T-cell (primary cell): ENCODE data around the gene AKAP6. TPM values are rescaled to one million over a fixed set of nuclear protein-coding genes. Genes with fewer than 3 reads are reported as not detected.

Source experiments
- ATAC-seq, 4 experiments: fragments of 200-7000 bp in 3 of 4; fragments of 150-1000 bp in 1 of 4; cut with Tn5 transposase; replicated peaks in 1 of 4; 1 replicate in 3 of 4; 2 replicates in 1 of 4; pipeline ENCODE4 v1.10.0; 2021; ENCODE audit warnings: moderate library complexity in 3 of 4, mild to moderate bottlenecking in 2 of 4, moderate number of reproducible peaks in 1 of 4
- CTCF ChIA-PET, 2 donors: fragments of 300-600 bp; sonication (Branson Sonifier 250); formaldehyde crosslinking; loops; one replicate each; lab custom pipeline; 2022; ENCODE audit warnings: antibody characterized with exemption in 2 of 2; lab: Charles Lee
- POLR2A ChIA-PET, 2 donors: fragments of 300-600 bp; sonication (Branson Sonifier 250); formaldehyde crosslinking; loops; one replicate each; lab custom pipeline; 2022; ENCODE audit warnings: antibody characterized with exemption in 2 of 2; lab: Charles Lee
- DNase-seq, 35 experiments: peaks; one replicate each; pipeline versions ENCODE4 v3.0.0 to v3.0.0-alpha.2; 2013 to 2023
- H3K27ac ChIP-seq: one replicate; pipeline ENCODE4 v1.5.1; 2013; ENCODE audit warnings: low read length
- H3K27me3 ChIP-seq, 2 experiments: replicated peaks in 1 of 2; 1 replicate in 1 of 2; 2 replicates in 1 of 2; pipeline versions ENCODE4 v1.6.1 to v1.7.0; 2013; ENCODE audit warnings: low read length in 1 of 2, mixed read lengths in 1 of 2; ENCODE audit not compliant: control insufficient read depth in 2 of 2, insufficient read depth in 2 of 2; ENCODE audit errors: extremely low read depth in 1 of 2
- H3K36me3 ChIP-seq, 2 donors: 1 replicate in 1 of 2; 2 replicates in 1 of 2; pipeline versions ENCODE4 v1.6.1 to v1.7.0; 2013; ENCODE audit warnings: low read length in 1 of 2; ENCODE audit not compliant: control insufficient read depth in 2 of 2, insufficient read depth in 1 of 2; ENCODE audit errors: extremely low read depth in 1 of 2
- H3K4me1 ChIP-seq, 2 experiments: 1 replicate in 1 of 2; 2 replicates in 1 of 2; pipeline versions ENCODE4 v1.6.1 to v1.7.0; 2013; ENCODE audit warnings: low read length in 2 of 2, mixed read lengths in 1 of 2; ENCODE audit not compliant: insufficient read depth in 2 of 2, control insufficient read depth in 1 of 2; ENCODE audit errors: extremely low read depth in 1 of 2
- H3K4me3 ChIP-seq, 2 donors: 1 replicate in 1 of 2; 2 replicates in 1 of 2; pipeline versions ENCODE4 v1.5.1 to v1.7.0; 2013; ENCODE audit warnings: mild to moderate bottlenecking in 2 of 2, low read length in 1 of 2, moderate library complexity in 1 of 2; ENCODE audit not compliant: control insufficient read depth in 1 of 2; ENCODE audit errors: extremely low read depth in 1 of 2
- H3K9me3 ChIP-seq: 2 replicates; pipeline ENCODE4 v1.7.0; 2013
- H3K27ac Mint-ChIP-seq, 2 donors: one replicate each; pipeline ENCODE4 v1.8.0; 2020 to 2021; ENCODE audit warnings: mild to moderate bottlenecking in 2 of 2, mixed read lengths in 2 of 2
- H3K27me3 Mint-ChIP-seq, 2 donors: one replicate each; pipeline ENCODE4 v1.8.0; 2021 to 2022; ENCODE audit warnings: mixed read lengths in 2 of 2
- H3K36me3 Mint-ChIP-seq: one replicate; pipeline ENCODE4 v1.8.0; 2021; ENCODE audit warnings: mixed read lengths
- H3K4me1 Mint-ChIP-seq, 3 donors: one replicate each; pipeline ENCODE4 v1.8.0; 2020 to 2022; ENCODE audit warnings: mixed read lengths in 3 of 3, mild to moderate bottlenecking in 1 of 3
- H3K4me3 Mint-ChIP-seq, 3 donors: one replicate each; pipeline ENCODE4 v1.8.0; 2020 to 2022; ENCODE audit warnings: mild to moderate bottlenecking in 3 of 3, mixed read lengths in 3 of 3, moderate library complexity in 3 of 3
- H3K9me3 Mint-ChIP-seq, 3 donors: one replicate each; pipeline ENCODE4 v1.8.0; 2020 to 2022; ENCODE audit warnings: mixed read lengths in 3 of 3
- WGBS: methylation state at CpG from one replicate; pipeline ENCODE4 v1.1.5; 2013; ENCODE audit warnings: missing lambda C conversion rate; ENCODE audit not compliant: insufficient coverage; 5-methylcytosine and 5-hydroxymethylcytosine counted together
- total RNA-seq, 35 experiments: library from RNA in 6 of 35; stranded (reverse) in 6 of 35; fragments of 120-200 nt in 1 of 35; gene quantifications; one replicate each; pipeline versions ENCODE4 v1.2.1 to v1.2.4 and lab custom pipeline; 2013 to 2026

The AKAP6 gene
- total RNA-seq, 5 donors from 2014 or later (not counting 1 experiment from before 2014, with no cell fraction given) = 1.7 to 6.6 (median 2.6) TPM

DNA sequence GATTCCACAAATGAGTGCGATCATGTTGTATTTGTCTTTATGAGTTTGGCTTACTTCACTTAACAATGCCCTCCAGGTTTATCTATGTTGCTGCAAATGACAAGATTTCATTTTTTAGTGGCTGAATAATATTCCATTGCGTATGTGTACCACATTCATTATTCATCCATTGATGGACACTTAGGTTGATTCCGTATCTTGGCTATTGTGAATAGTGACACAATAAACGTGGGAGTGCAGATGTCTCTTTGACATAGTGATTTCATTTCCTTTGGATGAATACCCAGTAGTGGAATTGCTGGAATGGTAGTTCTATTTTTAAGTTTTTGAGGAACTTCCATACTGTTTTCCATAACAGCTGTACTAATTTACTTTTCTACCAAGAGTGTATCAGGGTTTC is 23.5 kb downstream of the AKAP6 start:
- ChIA-PET POLR2A (no interaction called here), CTCF (no interaction called here)
- no peaks in the 10 kb centered on the region for H3K9me3 ChIP-seq
- no peak overlapping the region for H3K27ac ChIP-seq
- H3K4me1 ChIP-seq = no peaks in the 10 kb centered on the region
- DNase-seq (no peak), ATAC-seq (no peak)
- no peaks in the 10 kb centered on the region for H3K36me3 ChIP-seq
- Mint-ChIP-seq H3K4me3 (no peak overlapping the region), H3K4me1 (no peaks in the 10 kb centered on the region), H3K27me3 (no peaks in the 10 kb centered on the region), H3K36me3 (no peaks in the 10 kb centered on the region), H3K27ac (no peak overlapping the region), H3K9me3 (no peaks in the 10 kb centered on the region)
- no peak overlapping the region for H3K4me3 ChIP-seq
- no CpG with 5 or more reads among the region's 4 CpGs for WGBS
- no peaks in the 10 kb centered on the region for H3K27me3 ChIP-seq

GRCh38 chr14:32354716-32355115 is 25.6 kb downstream of the AKAP6 start:
- Mint-ChIP-seq H3K27ac (no peak overlapping the region), H3K9me3 (no peaks in the 10 kb centered on the region), H3K36me3 (no peaks in the 10 kb centered on the region), H3K4me1 (no peaks in the 10 kb centered on the region), H3K27me3 (peaks cover 0 to under 1% of the 10 kb centered on the region in 2 donors), H3K4me3 (no peak overlapping the region)
- H3K9me3 ChIP-seq = no peaks in the 10 kb centered on the region
- no peak for ATAC-seq
- DNase-seq = no peak
- ChIA-PET CTCF (no interaction called here), POLR2A (no interaction called here)
- H3K27me3 ChIP-seq = peaks cover 0 to 3% of the 10 kb centered on the region in 2 experiments
- no peaks in the 10 kb centered on the region for H3K36me3 ChIP-seq
- 39% methylated on average over 2 of the region's 3 CpGs for WGBS
- H3K27ac ChIP-seq = no peak overlapping the region
- no peaks in the 10 kb centered on the region for H3K4me1 ChIP-seq
- no peak overlapping the region for H3K4me3 ChIP-seq

- Mint-ChIP-seq H3K4me1 (no peaks in the 10 kb centered on the region), H3K36me3 (no peaks in the 10 kb centered on the region)
- CTCF ChIA-PET = no interaction called here
Observed at GRCh38 chr14:32358781-32359180, 29.7 kb downstream of the AKAP6 start.

DNA sequence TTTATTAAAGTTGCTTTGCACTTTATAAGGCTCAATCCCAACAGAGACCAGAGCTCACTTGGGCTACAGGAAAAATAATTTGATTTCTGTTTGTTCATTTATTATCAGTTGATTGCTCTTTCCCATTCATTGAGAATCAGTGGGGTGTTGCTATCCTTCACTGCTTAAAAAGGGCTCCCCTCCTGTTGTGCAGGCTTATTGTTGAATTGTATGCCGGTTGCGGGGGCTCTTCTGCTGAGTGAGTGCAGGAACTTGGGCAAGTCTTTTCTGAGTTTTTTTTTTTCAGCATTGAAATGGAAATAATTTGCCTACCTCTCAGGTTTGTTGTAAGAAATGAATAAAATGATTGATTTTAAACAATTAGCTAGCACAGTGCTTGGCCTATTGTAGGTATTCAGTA is 32.6 kb downstream of the AKAP6 start:
- Mint-ChIP-seq H3K27me3 (peaks cover 0 to 3% of the 10 kb centered on the region in 2 donors), H3K4me1 (no peaks in the 10 kb centered on the region), H3K9me3 (no peaks in the 10 kb centered on the region), H3K36me3 (no peaks in the 10 kb centered on the region), H3K4me3 (no peak overlapping the region), H3K27ac (no peak overlapping the region)
- Histone ChIP-seq H3K36me3 (no peaks in the 10 kb centered on the region), H3K4me1 (no peaks in the 10 kb centered on the region), H3K27ac (no peak overlapping the region), H3K4me3 (no peak overlapping the region), H3K27me3 (peaks cover 0 to 5% of the 10 kb centered on the region in 2 experiments), H3K9me3 (no peaks in the 10 kb centered on the region)
- no peak for DNase-seq
- WGBS = 100% methylated on average over 1 of the region's 2 CpGs
- ChIA-PET CTCF (no interaction called here), POLR2A (no interaction called here)
- ATAC-seq = no peak

More at GRCh38 chr14:32358781-32359180, 29.7 kb downstream of the AKAP6 start:
- no peaks in the 10 kb centered on the region for H3K9me3 Mint-ChIP-seq
- Histone ChIP-seq H3K27ac (no peak overlapping the region), H3K27me3 (peaks cover 0 to 3% of the 10 kb centered on the region in 2 experiments), H3K36me3 (no peaks in the 10 kb centered on the region), H3K4me3 (no peak overlapping the region), H3K9me3 (no peaks in the 10 kb centered on the region), H3K4me1 (no peaks in the 10 kb centered on the region)
- H3K27ac Mint-ChIP-seq = no peak overlapping the region
- POLR2A ChIA-PET = no interaction called here
- H3K27me3 Mint-ChIP-seq = peaks cover 0 to 3% of the 10 kb centered on the region in 2 donors
- no peak overlapping the region for H3K4me3 Mint-ChIP-seq
- DNase-seq (no peak), ATAC-seq (no peak)
- 83% methylated on average over 1 of the region's 3 CpGs for WGBS

GRCh38 chr14:32363761-32364160 is 34.7 kb downstream of the AKAP6 start:
- ChIA-PET POLR2A (interaction anchor here in 1 of 2 donors (0.6 kb wide), 1 partner anchor 1204 kb away, joined by 3 read pairs; no protein-coding TSS in a partner anchor), CTCF (no interaction called here)
- Mint-ChIP-seq H3K27ac (no peak overlapping the region), H3K9me3 (no peaks in the 10 kb centered on the region), H3K36me3 (no peaks in the 10 kb centered on the region), H3K4me3 (no peak overlapping the region), H3K27me3 (peaks cover 0 to 3% of the 10 kb centered on the region in 2 donors), H3K4me1 (no peaks in the 10 kb centered on the region)
- peaks cover 0 to 4% of the 10 kb centered on the region in 2 experiments for H3K27me3 ChIP-seq
- no peaks in the 10 kb centered on the region for H3K36me3 ChIP-seq
- DNase-seq (no peak), ATAC-seq (no peak)
- H3K4me1 ChIP-seq = no peaks in the 10 kb centered on the region
- no peak overlapping the region for H3K4me3 ChIP-seq
- no peak overlapping the region for H3K27ac ChIP-seq
- 92% methylated on average over 4 of the region's 4 CpGs for WGBS
- H3K9me3 ChIP-seq = no peaks in the 10 kb centered on the region

DNA sequence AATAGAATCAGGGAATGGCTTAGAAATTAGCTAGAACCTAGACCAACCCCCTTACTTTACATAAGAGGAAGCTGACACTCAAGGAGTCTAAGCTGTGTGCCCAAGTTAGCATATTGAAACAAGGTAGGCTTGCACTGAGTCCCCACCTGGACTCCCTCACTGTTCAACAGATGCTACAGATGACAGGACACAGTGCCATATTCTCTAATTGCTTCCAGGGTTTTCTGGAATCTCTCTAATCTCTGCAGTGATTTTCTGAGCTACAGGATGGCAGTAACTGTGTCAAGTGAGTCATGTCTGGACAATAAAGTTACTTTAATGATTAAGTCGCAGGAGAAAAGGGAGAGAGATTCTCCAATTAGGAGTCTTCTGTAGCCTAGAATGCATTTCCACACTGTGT is 35.8 kb downstream of the AKAP6 start:
- ATAC-seq = no peak

More for the DNA sequence above, 35.8 kb downstream of the AKAP6 start:
- H3K27ac ChIP-seq = no peak overlapping the region
- H3K9me3 Mint-ChIP-seq = no peaks in the 10 kb centered on the region
- H3K4me1 Mint-ChIP-seq = no peaks in the 10 kb centered on the region
- POLR2A ChIA-PET = interaction anchor here in 1 of 2 donors (0.8 kb wide), 1 partner anchor 353 kb away, joined by 3 read pairs; no protein-coding TSS in a partner anchor
- H3K36me3 ChIP-seq = no peaks in the 10 kb centered on the region
- no peaks in the 10 kb centered on the region for H3K4me1 ChIP-seq
- H3K4me3 ChIP-seq = no peak overlapping the region
- 83% methylated on average over 1 of the region's 1 CpG for WGBS
- H3K4me3 Mint-ChIP-seq = no peak overlapping the region
- H3K9me3 ChIP-seq = no peaks in the 10 kb centered on the region
- H3K27ac Mint-ChIP-seq = no peak overlapping the region
- H3K27me3 Mint-ChIP-seq = no peaks in the 10 kb centered on the region
- peaks cover 0 to 3% of the 10 kb centered on the region in 2 experiments for H3K27me3 ChIP-seq
- H3K36me3 Mint-ChIP-seq = no peaks in the 10 kb centered on the region
- CTCF ChIA-PET = no interaction called here
- no peak for DNase-seq
